ENCODE measurements around the gene POLK.

DNA sequence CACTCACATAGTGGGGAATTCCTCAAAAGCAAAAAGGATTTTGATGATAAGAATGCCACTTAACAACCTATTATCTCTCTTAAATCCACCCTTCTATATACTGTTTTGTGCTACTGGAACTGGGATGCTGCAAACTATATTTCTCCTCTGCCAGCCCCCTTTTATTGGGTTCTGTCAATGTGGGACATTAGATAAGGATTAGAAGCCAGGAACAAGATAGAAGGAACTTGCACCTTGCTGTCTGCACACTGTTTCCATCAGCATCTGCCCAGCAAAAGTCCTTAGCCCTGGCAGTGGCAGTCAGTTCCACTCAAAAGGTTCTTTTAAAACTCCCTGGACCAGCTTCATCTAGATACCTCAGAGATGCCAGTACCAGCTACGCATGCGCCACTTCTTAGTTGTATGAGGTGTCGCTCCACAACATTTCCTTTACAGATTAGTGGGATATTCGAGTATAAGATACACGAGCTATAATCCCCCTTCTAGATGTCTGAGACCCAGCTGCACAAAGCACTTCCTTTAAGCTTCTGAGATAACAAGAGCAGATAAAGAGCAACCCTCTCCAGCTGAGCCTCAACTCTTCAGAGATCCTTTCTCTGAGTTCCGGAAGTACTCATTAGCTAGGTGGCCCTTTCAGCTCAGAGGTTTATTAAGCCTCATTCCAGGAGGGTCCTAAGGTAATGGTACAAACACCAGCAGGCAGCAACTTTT lies 45.5 kb upstream of the POLK start:
- TF ChIP-seq CTCF (IDR thresholded peaks at IDR 0.05) (no peak), POLR2A (IDR thresholded peaks at IDR 0.05) (no peak)

Data from body of pancreas (tissue), 4 donors.